Nephron (organoid): ENCODE results near the gene HS3ST2.

Source experiments
- H3K27ac Mint-ChIP-seq, 3 experiments: 2 replicates each; pipeline ENCODE4 v1.8.0; 2020; ENCODE audit warnings: mixed read lengths in 3 of 3, mild to moderate bottlenecking in 2 of 3, moderate library complexity in 1 of 3
- H3K27me3 Mint-ChIP-seq: 2 replicates; pipeline ENCODE4 v1.8.0; 2021; ENCODE audit warnings: low read depth, mild to moderate bottlenecking, moderate library complexity, mixed read lengths
- H3K36me3 Mint-ChIP-seq: 2 replicates; pipeline ENCODE4 v1.8.0; 2020; ENCODE audit warnings: low read depth, mixed read lengths
- H3K4me1 Mint-ChIP-seq: 2 replicates; pipeline ENCODE4 v1.8.0; 2020; ENCODE audit warnings: mixed read lengths
- H3K4me3 Mint-ChIP-seq, 3 experiments: 2 replicates each; pipeline ENCODE4 v1.8.0; 2020; ENCODE audit warnings: mild to moderate bottlenecking in 3 of 3, mixed read lengths in 3 of 3, moderate library complexity in 2 of 3
- H3K9me3 Mint-ChIP-seq: 2 replicates; pipeline ENCODE4 v1.8.0; 2020; ENCODE audit warnings: mixed read lengths
- CTCF ChIP-seq, 3 experiments: fragments of 200-600 bp; sonication (generic); IDR thresholded peaks; one replicate each; pipeline ENCODE4 v1.5.0; 2021; ENCODE audit warnings: antibody characterized with exemption in 3 of 3; ENCODE audit not compliant: unreplicated experiment in 3 of 3

HS3ST2 gene

GRCh38 chr16:22813948-22814710 is at the start of gene HS3ST2:
TSS of gene HS3ST2 (plus strand) at chr16:22814162. CDS start at chr16:22814611, 449 bp downstream.
- H3K4me1 Mint-ChIP-seq = peaks cover 6% of the 10 kb centered on the region

GRCh38 chr16:22764662-22765327 is 49.2 kb upstream of the HS3ST2 start:
- H3K27ac Mint-ChIP-seq = peak overlapping the region in 2 of 3 experiments; percentile 12 to 46
- no peaks in the 10 kb centered on the region for H3K9me3 Mint-ChIP-seq
- no peaks in the 10 kb centered on the region for H3K36me3 Mint-ChIP-seq
- H3K4me1 Mint-ChIP-seq = peaks cover 23% of the 10 kb centered on the region
- peaks cover 15% of the 10 kb centered on the region for H3K27me3 Mint-ChIP-seq
- no peak for TF ChIP-seq CTCF (IDR thresholded peaks at IDR 0.05; ENCODE audit: unreplicated experiment in 3 of 3)
- no peak overlapping the region for H3K4me3 Mint-ChIP-seq

More at GRCh38 chr16:22813948-22814710, at the start of gene HS3ST2:
- Mint-ChIP-seq H3K36me3 (no peaks in the 10 kb centered on the region), H3K27me3 (peaks cover 83% of the 10 kb centered on the region), H3K27ac (no peak within 1 kb of the TSS), H3K9me3 (no peaks in the 10 kb centered on the region), H3K4me3 (peak within 1 kb of the TSS; percentile 77 to 81 (median 78))
- peak in 2 of 3 experiments; percentile 26 to 36 for TF ChIP-seq CTCF (IDR thresholded peaks at IDR 0.05; ENCODE audit: unreplicated experiment in 3 of 3)

GRCh38 chr16:22765479-22765878 is 48.5 kb upstream of the HS3ST2 start:
- no peak overlapping the region for H3K27ac Mint-ChIP-seq
- peaks cover 23% of the 10 kb centered on the region for H3K4me1 Mint-ChIP-seq
- H3K36me3 Mint-ChIP-seq = no peaks in the 10 kb centered on the region
- peaks cover 19% of the 10 kb centered on the region for H3K27me3 Mint-ChIP-seq
- no peak overlapping the region for H3K4me3 Mint-ChIP-seq
- TF ChIP-seq CTCF (IDR thresholded peaks at IDR 0.05; ENCODE audit: unreplicated experiment in 3 of 3) = no peak
- H3K9me3 Mint-ChIP-seq = no peaks in the 10 kb centered on the region

GRCh38 chr16:22770866-22771265 is 43.1 kb upstream of the HS3ST2 start:
- Mint-ChIP-seq H3K4me1 (peaks cover 3% of the 10 kb centered on the region), H3K9me3 (no peaks in the 10 kb centered on the region), H3K36me3 (no peaks in the 10 kb centered on the region), H3K4me3 (no peak overlapping the region), H3K27ac (no peak overlapping the region), H3K27me3 (peaks cover 40% of the 10 kb centered on the region)
- no peak for TF ChIP-seq CTCF (IDR thresholded peaks at IDR 0.05; ENCODE audit: unreplicated experiment in 3 of 3)

GRCh38 chr16:22771551-22771950 is 42.4 kb upstream of the HS3ST2 start:
- H3K36me3 Mint-ChIP-seq = no peaks in the 10 kb centered on the region

More at GRCh38 chr16:22771551-22771950, 42.4 kb upstream of the HS3ST2 start:
- H3K9me3 Mint-ChIP-seq = no peaks in the 10 kb centered on the region
- no peak for TF ChIP-seq CTCF (IDR thresholded peaks at IDR 0.05; ENCODE audit: unreplicated experiment in 3 of 3)
- peaks cover 40% of the 10 kb centered on the region for H3K27me3 Mint-ChIP-seq
- H3K4me3 Mint-ChIP-seq = no peak overlapping the region
- no peak overlapping the region for H3K27ac Mint-ChIP-seq
- no peaks in the 10 kb centered on the region for H3K4me1 Mint-ChIP-seq
